Activated CD4-positive, alpha-beta T cell treated with anti-CD3 and anti-CD28 coated beads, Interleukin-10, Interleukin-2, amounts not matched to agents 100 ng/mL and 50 ng/mL, durations not matched to agents 16 hours and 8 hours (primary cell): ENCODE measurements around the gene BCAS3.
"Not testable (repeated sequence)": the region's sequence is repeated elsewhere in the genome, so short reads cannot be mapped to it uniquely, and the experiment has no call there.

Experiments used
- DNase-seq: peaks from one replicate; pipeline ENCODE4 v3.0.0-alpha.2; 2020

BCAS3 gene

GRCh38 chr17:61354895-61355874, 677.5 kb downstream of the BCAS3 start:
- DNase-seq, result no peak

DNA sequence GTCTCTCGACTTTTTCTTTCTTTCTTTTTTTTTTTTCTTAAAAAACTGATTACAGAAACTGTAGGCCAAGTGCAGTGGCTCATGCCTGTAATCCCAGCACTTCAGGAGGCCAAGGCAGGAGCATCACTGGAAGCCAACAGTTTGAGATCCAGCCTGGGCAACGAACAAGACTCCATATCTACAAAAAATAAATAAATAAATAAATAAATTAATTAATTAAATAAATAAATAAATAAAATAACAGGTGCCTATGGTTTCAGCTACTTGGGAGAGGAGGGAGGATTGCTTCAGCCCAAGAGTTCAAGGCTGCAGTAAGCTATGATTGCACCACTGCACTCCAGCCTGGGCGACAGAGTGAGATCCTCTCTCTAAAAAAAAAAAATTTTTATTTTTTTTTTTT, 679.4 kb downstream of the BCAS3 start:
- not testable (repeated sequence) for DNase-seq

DNA sequence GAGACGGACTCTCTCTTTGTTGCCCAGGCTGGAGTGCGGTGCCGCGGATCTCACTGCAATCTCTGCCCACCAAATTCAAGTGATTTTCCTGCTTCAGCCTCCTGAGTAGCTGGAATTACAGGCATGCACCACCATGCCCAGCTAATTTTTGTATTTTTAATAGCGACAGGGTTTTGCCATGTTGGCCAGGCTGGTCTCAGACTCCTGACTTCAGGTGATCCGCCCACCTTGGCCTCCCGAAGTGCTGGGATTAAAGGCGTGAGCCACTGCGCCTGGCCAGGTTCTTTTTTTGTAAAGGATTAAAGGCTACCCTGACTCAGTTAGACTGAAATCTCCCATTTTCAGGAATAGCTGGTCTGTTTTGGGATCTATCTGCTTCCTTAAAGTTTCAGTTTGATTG, 681.9 kb downstream of the BCAS3 start:
- DNase-seq, result not testable (repeated sequence)

- no peak for DNase-seq
Observed at GRCh38 chr17:61360318-61360943, 682.8 kb downstream of the BCAS3 start.

GRCh38 chr17:61361084-61361483, 683.4 kb downstream of the BCAS3 start:
- DNase-seq, result no peak

DNA sequence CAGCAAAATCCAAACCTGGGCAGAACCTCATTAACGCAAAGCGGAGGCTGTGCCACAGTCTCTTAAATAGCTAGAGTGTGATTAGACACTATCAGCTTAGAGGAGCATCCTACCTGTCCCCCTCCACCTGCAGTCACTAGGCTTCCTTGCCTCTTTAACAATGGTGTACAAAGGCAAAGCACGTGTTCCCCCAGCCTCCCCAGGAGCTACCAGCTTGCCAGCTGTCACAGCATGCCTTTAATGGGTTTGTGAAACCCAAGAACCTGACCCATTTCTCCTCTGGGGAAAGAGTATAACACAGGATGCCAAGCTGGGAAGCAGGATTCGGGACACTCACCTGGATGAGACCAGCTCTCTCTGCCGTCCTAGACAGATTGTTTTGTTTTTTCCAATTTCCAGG, 684.7 kb downstream of the BCAS3 start:
- no peak for DNase-seq

GRCh38 chr17:61362852-61363600, 685.4 kb downstream of the BCAS3 start:
- DNase-seq, result no peak

DNA sequence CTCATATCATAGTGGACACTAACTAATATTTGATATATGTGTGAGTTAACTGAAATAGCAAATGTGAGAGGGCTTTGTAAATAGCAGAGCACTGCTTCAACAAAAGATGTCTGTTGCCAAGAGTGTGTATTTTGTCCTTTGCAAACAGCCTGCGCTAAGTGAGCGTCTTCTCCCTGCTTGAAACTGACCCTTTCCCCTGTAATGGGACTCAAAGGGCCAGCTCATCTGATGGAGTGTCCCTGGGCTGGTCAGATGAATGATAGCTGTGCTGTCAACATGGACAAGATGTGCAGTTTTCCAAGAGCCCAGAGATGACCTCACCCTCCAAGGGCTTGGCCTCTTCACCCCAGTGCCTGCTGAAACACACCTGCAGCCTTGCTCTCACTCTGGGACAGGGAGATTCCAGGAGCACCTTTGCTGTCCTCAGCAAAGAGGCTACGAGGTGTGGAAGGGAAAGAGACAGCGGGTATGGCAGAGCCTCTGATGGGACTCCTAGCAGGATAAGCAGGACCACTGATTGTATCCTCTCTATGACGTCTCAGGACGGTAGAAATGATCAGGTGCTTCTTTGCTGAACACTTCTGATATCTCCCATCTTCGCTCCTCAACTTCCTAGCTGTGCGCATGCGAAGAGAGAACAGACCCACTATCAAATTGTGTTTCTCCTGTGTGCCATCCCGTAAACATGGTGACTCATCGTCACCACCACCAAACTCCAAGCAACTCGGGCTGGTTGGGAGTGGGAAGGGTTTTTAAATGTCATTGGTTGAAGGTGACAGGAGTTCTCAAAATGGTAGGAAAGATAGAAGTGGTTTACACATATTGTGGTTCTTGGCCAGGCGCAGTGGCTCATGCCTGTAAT, 686.2 kb downstream of the BCAS3 start:
- DNase-seq, result no peak

DNA sequence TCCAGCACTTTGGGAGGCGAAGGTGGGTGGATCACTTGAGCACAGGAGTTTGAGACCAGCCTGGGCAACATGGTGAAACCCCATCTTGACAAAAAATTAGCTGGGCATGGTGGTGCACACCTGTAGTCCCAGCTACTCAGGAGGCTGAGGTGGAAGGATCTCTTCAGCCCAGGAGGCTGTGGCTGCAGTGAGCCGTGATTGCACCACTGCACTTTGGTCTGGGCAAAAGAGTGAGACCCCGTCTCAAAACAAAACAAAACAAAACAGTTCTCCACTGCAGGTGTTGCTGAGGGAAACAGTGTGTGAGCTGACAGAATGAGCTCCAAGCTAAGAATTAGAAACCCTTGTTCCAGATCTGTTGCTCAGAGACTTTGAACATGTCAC, 686.8 kb downstream of the BCAS3 start:
- DNase-seq, result no peak

DNA sequence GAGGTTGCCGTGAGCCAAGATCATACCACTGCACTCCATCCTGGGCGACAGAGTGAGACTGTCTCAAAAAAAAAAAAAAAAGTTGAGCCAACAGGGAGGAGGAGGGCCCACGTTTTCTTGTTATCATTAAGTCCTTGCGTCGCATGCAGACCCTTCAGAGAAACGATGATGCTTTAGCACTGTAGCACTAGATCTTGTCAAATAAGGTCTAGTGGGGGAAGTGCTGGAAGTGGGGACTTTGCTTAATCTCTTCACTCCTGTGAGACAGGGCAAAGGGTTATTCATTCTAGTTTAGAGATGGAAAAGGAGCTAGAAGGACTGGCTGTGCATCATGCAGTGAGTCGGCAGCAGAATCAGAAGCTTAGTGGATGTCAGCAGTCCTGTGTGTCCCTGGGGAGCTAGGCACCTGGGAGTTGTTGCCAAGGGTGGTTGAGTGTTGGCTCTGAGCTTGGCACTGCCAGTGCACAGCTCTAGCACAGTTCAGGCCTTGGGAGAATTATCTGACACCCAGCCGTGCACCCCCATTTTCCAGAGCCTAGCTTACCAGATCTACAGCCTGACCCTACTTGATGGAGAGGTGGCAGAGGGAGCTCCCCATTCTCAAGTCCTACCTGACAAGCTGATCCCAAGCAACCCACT, 688.5 kb downstream of the BCAS3 start:
- no peak for DNase-seq

- no peak for DNase-seq
Observed at GRCh38 chr17:61366715-61367413, 689.2 kb downstream of the BCAS3 start.

- DNase-seq, result no peak
Observed at GRCh38 chr17:61368049-61368831, 690.6 kb downstream of the BCAS3 start.

GRCh38 chr17:61368832-61369450, 691.3 kb downstream of the BCAS3 start:
- no peak for DNase-seq

GRCh38 chr17:61369751-61370150, 692.1 kb downstream of the BCAS3 start:
- no peak for DNase-seq

GRCh38 chr17:61371179-61371578, 693.5 kb downstream of the BCAS3 start:
- no peak for DNase-seq

GRCh38 chr17:61371606-61372005, 694.0 kb downstream of the BCAS3 start:
- no peak for DNase-seq

GRCh38 chr17:61372436-61372835, 694.8 kb downstream of the BCAS3 start:
- no peak for DNase-seq

DNA sequence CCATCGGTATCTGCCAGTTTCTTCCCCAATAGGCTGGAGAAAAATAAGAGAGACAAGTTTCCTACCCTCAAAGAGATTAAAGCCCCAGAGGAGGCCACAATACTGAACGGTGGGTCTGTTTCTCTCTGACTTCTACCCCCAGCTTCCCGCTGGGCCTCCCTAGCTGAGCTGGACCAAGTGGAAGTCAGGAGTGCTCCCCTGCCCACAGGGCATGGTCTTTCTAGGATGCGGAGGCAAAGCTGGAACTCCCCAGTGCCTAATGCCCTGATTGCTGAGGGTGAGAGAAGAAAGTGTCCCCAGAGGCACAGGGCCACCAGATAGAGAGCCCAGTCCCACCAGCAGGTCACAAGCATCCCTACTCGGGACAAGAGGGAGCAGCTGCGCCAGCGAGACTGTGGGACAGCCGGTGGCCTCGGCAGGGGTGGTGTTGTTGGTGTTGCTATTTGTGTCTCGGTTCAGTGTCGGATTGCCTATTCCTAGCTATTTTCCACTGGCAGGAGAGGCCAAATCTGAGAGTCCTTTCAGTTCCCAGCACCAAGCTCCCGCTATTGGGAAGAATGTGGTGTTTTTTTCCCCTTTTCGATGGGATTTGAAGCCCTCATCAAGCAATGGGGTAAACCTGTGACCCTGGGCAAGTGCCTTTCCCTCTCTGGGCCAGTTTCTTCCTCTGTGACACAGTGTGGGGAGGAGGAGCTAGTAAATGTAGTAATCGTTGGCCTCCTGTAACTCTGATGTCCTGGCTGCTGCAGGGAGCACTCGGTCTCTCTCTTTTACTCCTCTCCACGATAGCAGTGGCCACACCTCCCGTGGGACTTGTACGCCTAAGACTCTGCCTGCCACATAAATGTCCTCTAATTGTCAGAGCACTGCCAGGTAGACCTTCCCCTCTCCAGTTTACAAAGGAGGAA, 699.5 kb downstream of the BCAS3 start:
- DNase-seq, result no peak
